GM21529 (cell line): Measurements from ENCODE around the gene ARID1B.

ENCODE experiments used
- ATAC-seq: cut with Tn5 transposase; IDR thresholded peaks from one replicate; pipeline ENCODE4 v1.9.1; 2021; ENCODE audit not compliant: unreplicated experiment

ARID1B gene

DNA sequence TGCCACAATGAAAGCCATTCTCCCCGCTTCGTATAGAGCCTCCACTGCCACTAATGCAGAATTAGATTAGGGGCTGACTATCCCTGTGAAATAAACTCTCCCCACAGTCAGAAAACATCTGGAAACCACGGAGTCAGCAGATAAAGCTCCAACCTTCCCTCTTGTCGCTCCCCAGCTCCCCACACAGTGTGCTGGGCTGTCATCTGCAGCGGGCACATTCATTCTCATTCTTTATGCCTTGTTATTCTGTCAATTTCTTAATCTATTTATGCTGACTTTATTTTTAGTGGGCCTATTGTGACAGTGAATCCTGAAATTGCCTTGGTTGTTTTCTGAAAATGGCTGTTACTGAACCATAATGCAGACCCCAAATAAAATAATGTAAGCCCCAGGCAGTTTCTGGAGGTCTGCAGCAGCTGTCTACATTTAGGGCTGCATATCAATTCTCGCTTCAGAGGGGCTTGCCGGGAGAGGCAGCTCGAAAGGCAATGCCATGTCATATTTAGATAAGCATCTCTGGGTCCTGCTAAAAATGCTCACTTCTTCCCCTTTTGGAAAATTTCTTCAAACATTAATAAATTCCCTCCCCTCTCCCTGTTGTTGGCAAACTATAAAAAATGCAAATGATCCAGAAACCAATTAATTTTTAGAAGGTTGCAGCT, 474.5 kb downstream of the ARID1B start:
- ATAC-seq: no peak

- no peak for ATAC-seq
These were observed 475.8 kb downstream of the ARID1B start for GRCh38 chr6:157253017-157253416.

DNA sequence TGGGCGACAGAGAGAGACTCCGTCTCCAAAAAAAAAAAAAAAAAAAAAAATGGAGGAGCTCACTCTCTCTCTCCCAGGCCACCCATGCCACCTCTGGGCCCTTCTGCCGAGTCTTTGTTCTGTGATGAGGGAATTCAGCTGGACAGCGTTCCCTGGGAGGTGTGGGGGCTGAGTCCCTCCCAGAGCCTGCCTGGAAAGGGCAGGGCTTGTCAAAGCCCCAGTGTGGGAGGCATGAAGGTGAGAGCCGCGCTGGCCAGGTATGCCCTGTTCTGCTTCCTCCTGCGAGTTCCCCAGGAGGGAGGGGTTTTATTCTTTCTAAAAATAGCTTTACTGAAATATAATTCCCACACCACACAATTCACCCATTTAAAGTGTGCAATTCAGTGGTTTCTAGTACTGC, 476.5 kb downstream of the ARID1B start:
- no peak for ATAC-seq

DNA sequence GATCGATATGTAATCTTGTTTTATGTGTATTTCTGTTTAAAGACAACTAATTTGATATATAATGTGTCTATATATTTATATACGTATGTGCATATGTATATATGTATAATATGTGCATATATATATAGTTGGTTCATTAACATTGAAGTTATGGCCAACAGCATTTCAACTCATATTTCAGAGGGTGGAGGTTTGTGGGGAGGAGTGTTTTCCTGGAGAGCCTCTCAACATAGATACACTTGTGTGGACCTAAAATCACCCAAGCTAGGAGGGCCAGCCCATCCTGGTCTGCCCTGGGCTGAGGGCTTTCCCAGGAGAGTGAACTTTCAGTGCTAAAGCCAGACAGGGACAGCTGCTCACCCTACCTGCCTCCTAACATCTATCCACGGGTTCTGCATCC, 477.4 kb downstream of the ARID1B start:
- ATAC-seq: no peak

- no peak for ATAC-seq
These were observed 477.9 kb downstream of the ARID1B start for GRCh38 chr6:157255079-157255478.

DNA sequence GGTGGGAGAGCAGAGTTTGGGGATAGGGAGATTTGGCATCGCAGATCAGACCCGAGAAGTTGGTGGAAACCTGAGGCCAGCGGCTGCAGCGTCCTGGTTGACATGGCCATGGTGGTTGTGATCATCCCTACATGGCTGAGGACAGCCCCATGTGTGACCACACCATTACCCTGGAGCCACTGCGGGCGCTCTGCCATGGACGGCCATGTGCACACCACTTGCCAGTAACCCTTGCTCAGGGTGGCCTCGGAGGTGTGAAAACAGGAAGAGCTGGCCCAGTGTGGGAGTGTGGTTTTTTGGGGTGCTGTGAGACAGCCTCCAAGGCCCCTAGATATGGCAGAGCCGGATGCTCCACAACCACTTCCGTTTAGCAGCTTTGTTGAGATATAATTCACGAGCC, 481.7 kb downstream of the ARID1B start:
- ATAC-seq: no peak

DNA sequence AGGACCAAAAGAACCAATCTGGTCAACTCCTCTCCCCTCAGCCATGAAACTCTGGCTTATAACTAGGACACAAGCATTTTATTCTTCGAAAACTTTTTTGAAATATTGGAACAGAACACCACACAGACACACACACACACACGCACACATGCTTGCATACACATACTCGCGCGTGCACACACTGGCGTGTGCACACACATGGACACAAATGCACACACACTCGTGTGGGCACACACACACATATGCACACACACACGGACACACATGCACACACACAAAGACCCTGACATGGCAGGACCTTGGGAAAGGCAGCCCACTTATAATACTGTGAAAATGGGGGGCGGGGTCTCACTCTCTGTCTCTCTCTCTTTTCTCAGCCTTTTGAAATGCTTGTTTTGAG, 482.3 kb downstream of the ARID1B start:
- no peak for ATAC-seq
